NCI-H2107 treated with DMSO at 0.1 percent for 48 hours (cell line): ENCODE results near the gene RRAGA.
"Not testable (repeated sequence)": the region's sequence is repeated elsewhere in the genome, so short reads cannot be mapped to it uniquely, and the experiment has no call there.

Experiments
- DNase-seq: peaks from one replicate; lab custom pipeline; 2025; ENCODE audit not compliant: unreplicated experiment; lab: John Stamatoyannopoulos, UW

The RRAGA gene

DNA sequence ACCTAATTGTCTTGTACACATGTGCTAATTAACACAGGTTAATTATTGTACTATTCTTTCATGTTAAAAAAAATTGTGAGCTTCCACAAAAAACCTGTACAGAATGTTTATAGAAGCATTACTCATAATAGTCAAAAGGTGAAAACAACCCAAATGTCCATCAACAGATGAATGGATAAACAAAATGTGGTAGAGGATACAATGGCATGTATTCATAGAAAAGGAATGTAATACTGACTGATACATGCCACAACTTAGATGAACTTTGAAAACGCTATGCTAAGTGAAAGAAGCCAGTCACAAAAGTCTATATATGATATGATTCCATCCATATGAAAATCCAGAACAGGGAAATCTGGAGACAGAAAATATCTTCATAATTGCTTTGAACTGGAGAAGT, 25.6 kb downstream of the RRAGA start:
- no peak for DNase-seq

DNA sequence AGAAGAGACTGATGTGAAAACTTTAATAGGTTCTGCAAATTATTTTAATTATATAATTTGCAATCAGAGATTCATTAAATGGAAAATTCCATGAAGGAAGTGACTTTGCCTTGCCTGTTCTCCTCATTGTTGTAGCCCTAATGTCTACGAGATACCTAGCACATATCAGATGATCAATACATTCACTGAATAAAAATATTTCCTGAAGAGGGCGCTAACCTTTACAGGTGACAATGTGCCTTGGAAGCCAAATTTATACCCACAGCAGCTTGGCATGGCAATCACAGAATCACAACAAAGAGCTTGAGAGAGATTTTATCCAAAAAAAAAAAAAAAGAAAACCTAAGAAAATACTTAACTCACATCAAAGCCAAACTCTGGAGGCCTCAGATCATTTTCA, 36.1 kb downstream of the RRAGA start:
- DNase-seq, result peak; percentile 23

DNA sequence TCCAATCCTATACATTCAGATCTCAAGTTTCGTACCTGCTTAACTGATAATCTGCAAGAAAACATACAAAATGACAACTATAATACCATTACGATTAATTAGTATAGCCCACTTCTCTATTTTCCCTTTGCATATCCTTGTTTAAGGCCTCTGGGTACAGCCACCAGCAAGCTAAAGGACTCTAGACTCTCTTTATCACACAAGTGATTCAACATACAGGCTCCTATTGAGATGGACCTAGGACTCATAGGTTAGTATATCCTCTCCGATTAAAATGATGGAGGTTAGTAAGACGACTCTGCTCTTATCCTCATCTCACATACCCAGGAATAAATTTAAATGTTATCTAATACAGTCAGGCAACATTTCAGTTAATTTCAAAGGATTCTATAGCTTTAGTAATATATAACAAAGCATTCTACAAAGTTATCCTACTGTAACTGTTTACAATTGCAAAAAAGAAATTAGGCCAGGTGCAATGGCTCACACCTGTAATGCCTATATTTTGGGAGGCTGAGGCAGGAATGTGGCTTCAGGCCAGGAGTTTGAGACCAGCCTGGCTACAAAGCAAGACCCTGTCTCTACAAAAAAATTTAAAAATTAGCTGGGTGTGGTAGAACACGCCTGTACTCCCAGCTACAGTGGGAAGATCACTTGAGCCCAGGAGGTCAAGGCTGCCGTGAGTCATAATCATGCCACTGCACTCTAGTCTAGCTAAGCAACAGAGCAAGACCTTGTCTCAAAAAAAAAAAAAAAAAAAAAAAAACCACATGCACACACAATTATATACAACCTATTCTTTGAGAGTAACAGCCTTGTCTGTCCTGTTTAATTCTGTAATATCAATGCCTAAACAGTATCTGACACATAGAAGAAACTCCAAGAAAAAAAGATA, 38.1 kb downstream of the RRAGA start:
- DNase-seq, result no peak

DNA sequence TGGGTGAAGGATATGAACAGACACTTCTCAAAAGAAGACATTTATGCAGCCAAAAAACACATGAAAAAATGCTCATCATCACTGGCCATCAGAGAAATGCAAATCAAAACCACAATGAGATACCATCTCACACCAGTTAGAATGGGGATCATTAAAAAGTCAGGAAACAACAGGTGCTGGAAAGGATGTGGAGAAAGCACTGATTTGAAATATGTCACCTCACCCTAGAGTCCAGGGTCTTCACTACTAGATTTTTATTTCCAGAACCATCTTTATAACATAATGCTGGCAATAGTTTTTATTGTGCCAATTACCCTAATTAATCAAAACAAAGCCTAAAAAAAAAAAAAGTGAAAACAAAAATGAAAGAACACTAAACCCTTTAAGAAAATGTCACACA, 48.2 kb downstream of the RRAGA start:
- DNase-seq, result not testable (repeated sequence)
